Loucy (cell line): ENCODE results near the gene CTBP2.

Experiments used
- EZH2phosphoT487 ChIP-seq: fragments of 200-600 bp; IDR thresholded peaks from 2 replicates; pipeline ENCODE4 v1.6.1; 2018; ENCODE audit warnings: antibody characterized with exemption, mild to moderate bottlenecking, moderate library complexity, borderline replicate concordance
- TF ChIP-seq, protein P1 (sequence below): fragments of 200-600 bp; sonication (generic); conservative IDR thresholded peaks from 2 replicates; pipeline ENCODE4 v1.5.1; 2014; ENCODE audit warnings: mild to moderate bottlenecking, antibody characterized with exemption, low read length

GRCh38 chr10:125054669-125055268 is 105.6 kb downstream of the CTBP2 start:
- TF ChIP-seq, protein P1, sequence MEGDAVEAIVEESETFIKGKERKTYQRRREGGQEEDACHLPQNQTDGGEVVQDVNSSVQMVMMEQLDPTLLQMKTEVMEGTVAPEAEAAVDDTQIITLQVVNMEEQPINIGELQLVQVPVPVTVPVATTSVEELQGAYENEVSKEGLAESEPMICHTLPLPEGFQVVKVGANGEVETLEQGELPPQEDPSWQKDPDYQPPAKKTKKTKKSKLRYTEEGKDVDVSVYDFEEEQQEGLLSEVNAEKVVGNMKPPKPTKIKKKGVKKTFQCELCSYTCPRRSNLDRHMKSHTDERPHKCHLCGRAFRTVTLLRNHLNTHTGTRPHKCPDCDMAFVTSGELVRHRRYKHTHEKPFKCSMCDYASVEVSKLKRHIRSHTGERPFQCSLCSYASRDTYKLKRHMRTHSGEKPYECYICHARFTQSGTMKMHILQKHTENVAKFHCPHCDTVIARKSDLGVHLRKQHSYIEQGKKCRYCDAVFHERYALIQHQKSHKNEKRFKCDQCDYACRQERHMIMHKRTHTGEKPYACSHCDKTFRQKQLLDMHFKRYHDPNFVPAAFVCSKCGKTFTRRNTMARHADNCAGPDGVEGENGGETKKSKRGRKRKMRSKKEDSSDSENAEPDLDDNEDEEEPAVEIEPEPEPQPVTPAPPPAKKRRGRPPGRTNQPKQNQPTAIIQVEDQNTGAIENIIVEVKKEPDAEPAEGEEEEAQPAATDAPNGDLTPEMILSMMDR, result no peak
- no peak for TF ChIP-seq EZH2phosphoT487
